A673 (cell line): ENCODE results near the gene CNIH1. TPM values are rescaled to one million over a fixed set of nuclear protein-coding genes. Genes with fewer than 3 reads are reported as not detected.

ENCODE experiments used
- BruUV-seq: library from RNA; stranded (reverse); fragments of 400-500 nt; replicated peaks from 2 replicates; lab custom pipeline; 2021; lab: Mats Ljungman, UMichigan
- CTCF ChIA-PET: fragments of 300-600 bp; sonication (Branson Sonifier 250); formaldehyde crosslinking; loops from one replicate; lab custom pipeline; 2022; ENCODE audit warnings: antibody characterized with exemption; lab: Charles Lee
- POLR2A ChIA-PET: fragments of 300-600 bp; sonication (Branson Sonifier 250); formaldehyde crosslinking; loops from one replicate; lab custom pipeline; 2022; ENCODE audit warnings: antibody characterized with exemption; ENCODE audit not compliant: low non-redundant PET; lab: Charles Lee
- DNase-seq: peaks from one replicate; pipeline ENCODE4 v3.0.0-alpha.2; 2015; ENCODE audit warnings: low spot score
- H3K27ac ChIP-seq: fragments of 200-600 bp; sonication (generic); 2 replicates; pipeline ENCODE4 v1.5.1; 2016; ENCODE audit warnings: mixed run types, low read depth, mild to moderate bottlenecking, mixed read lengths, antibody characterized with exemption, low read length; ENCODE audit not compliant: poor library complexity, severe bottlenecking
- H3K27me3 ChIP-seq: fragments of 200-600 bp; sonication (generic); replicated peaks from 2 replicates; pipeline ENCODE4 v1.6.1; 2017; ENCODE audit warnings: mixed run types, low read depth, mild to moderate bottlenecking, mixed read lengths, antibody characterized with exemption, low read length; ENCODE audit not compliant: insufficient read depth, poor library complexity
- H3K36me3 ChIP-seq: fragments of 200-600 bp; sonication (generic); 2 replicates; pipeline ENCODE4 v1.6.1; 2016; ENCODE audit warnings: mixed run types, mild to moderate bottlenecking, mixed read lengths, antibody characterized with exemption, low read length; ENCODE audit not compliant: insufficient read depth, poor library complexity, severe bottlenecking
- H3K4me1 ChIP-seq: fragments of 200-600 bp; sonication (generic); 2 replicates; pipeline ENCODE4 v1.6.1; 2017; ENCODE audit warnings: mixed run types, mild to moderate bottlenecking, mixed read lengths, antibody characterized with exemption, low read length; ENCODE audit not compliant: insufficient read depth, poor library complexity, severe bottlenecking
- H3K4me3 ChIP-seq: fragments of 200-600 bp; sonication (generic); 2 replicates; pipeline ENCODE4 v1.5.1; 2016; ENCODE audit warnings: low read depth, mixed run types, mild to moderate bottlenecking, mixed read lengths, low read length; ENCODE audit not compliant: poor library complexity, severe bottlenecking
- H3K9me3 ChIP-seq: fragments of 200-600 bp; sonication (generic); 2 replicates; pipeline ENCODE4 v1.6.1; 2016; ENCODE audit warnings: mixed run types, low read depth, mild to moderate bottlenecking, mixed read lengths, antibody characterized with exemption, low read length; ENCODE audit not compliant: poor library complexity, severe bottlenecking
- CTCF ChIP-seq: fragments of 300-800, 200-600 bp; sonication (generic); conservative IDR thresholded peaks from 2 replicates; pipeline ENCODE4 v1.5.1; 2017; ENCODE audit warnings: low read depth, mild to moderate bottlenecking, antibody characterized with exemption, low read length, moderate library complexity, mixed read lengths
- EZH2 ChIP-seq: fragments of 200-600 bp; sonication (generic); IDR thresholded peaks from 2 replicates; pipeline ENCODE4 v1.6.1; 2017; ENCODE audit warnings: borderline replicate concordance, low read depth, mild to moderate bottlenecking, mixed read lengths, antibody characterized with exemption, low read length; ENCODE audit not compliant: poor library complexity, severe bottlenecking
- intact Hi-C: fragments of 100-400 bp; cut with micrococcal nuclease; formaldehyde crosslinking; loops from one replicate; pipeline ENCODE4 v1.10.0; 2022; ENCODE audit not compliant: unreplicated experiment
- total RNA-seq: library from RNA; stranded (reverse); gene quantifications from 2 replicates; pipeline ENCODE4 v1.2.3, GENCODE V29; 2021

Gene CNIH1
- total RNA-seq, 1 experiment from 2014 or later, result 170 TPM

DNA sequence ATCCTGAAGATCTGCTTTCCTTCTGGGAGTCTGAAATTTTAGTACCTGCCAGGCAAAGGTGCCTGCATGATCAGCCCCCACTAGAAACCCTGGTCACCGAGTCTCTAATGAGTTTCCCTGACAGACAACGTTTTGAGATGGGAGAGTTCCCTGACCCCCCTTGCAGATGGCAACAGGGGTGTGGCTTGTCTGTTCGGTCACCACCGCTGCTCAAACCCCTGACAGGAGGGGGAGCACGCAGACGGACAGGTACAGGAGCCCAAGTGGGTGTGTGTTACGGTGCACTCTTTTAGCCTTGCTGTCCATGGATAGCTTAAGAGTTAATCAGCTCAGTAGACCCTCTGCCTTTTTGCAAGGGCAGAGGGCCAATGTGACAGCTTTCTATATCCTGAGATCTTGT, 63.7 kb downstream of the CNIH1 start:
- no peak for DNase-seq
- no TSS peak for BruUV-seq
- intact Hi-C loops, result no loop called here
- no peaks in the 10 kb centered on the region for H3K36me3 ChIP-seq
- H3K9me3 ChIP-seq, result no peaks in the 10 kb centered on the region
- POLR2A ChIA-PET, result no interaction called here
- no peaks in the 10 kb centered on the region for H3K27me3 ChIP-seq
- no peaks in the 10 kb centered on the region for H3K4me1 ChIP-seq
- no peak overlapping the region for H3K27ac ChIP-seq
- CTCF ChIA-PET, result no interaction called here
- TF ChIP-seq EZH2, result no peak
- no peak overlapping the region for H3K4me3 ChIP-seq

- Histone ChIP-seq H3K4me1 (no peaks in the 10 kb centered on the region), H3K27ac (no peak overlapping the region), H3K36me3 (no peaks in the 10 kb centered on the region), H3K4me3 (no peak overlapping the region), H3K9me3 (no peaks in the 10 kb centered on the region), H3K27me3 (no peaks in the 10 kb centered on the region)
- no peak for DNase-seq
- TF ChIP-seq CTCF (no peak), EZH2 (no peak)
- BruUV-seq, result no TSS peak
- ChIA-PET CTCF (interaction anchor here (0.6 kb wide), 1 partner anchor 319 kb away, joined by 8 read pairs; no protein-coding TSS in a partner anchor), POLR2A (no interaction called here)
- intact Hi-C loops, result no loop called here
Observed at GRCh38 chr14:54374117-54374884, 66.9 kb downstream of the CNIH1 start.

Other genes with a start within 250 kb of the CNIH1 start
- gene CDKN3, start 44.4 kb downstream of the CNIH1 start, total RNA-seq, result 108 and 112 TPM in 2 replicates
- 62.1 and 76.8 TPM in 2 replicates for gene GMFB, start 47.6 kb upstream of the CNIH1 start, total RNA-seq
- gene CGRRF1, start 68.5 kb upstream of the CNIH1 start, total RNA-seq, result 11.2 and 15.6 TPM in 2 replicates
- 19.8 and 26.5 TPM in 2 replicates for gene SAMD4A, start 125.8 kb upstream of the CNIH1 start, total RNA-seq